Neutrophil (primary cell): Measurements from ENCODE around the gene MINDY3.
"Not testable (repeated sequence)": the region's sequence is repeated elsewhere in the genome, so short reads cannot be mapped to it uniquely, and the experiment has no call there.

Experiments
- H3K27ac ChIP-seq: fragments of 200-600 bp; sonication (generic); 2 replicates; pipeline ENCODE4 v1.5.1; 2016; ENCODE audit warnings: mild to moderate bottlenecking, moderate library complexity
- H3K27me3 ChIP-seq: fragments of 200-600 bp; sonication (generic); 2 replicates; pipeline ENCODE4 v1.6.0; 2016; ENCODE audit warnings: mild to moderate bottlenecking
- H3K36me3 ChIP-seq: fragments of 200-600 bp; sonication (generic); 2 replicates; pipeline ENCODE4 v1.5.1; 2017
- H3K4me1 ChIP-seq, 2 experiments: fragments of 200-600 bp in 1 of 2; sonication (generic) in 1 of 2; 1 replicate in 1 of 2; 2 replicates in 1 of 2; pipeline versions ENCODE4 v1.5.1 to v1.6.1; 2013 to 2016; ENCODE audit warnings: low read depth in 1 of 2, low read length in 1 of 2, mild to moderate bottlenecking in 1 of 2, moderate library complexity in 1 of 2; ENCODE audit not compliant: control insufficient read depth in 1 of 2, insufficient read depth in 1 of 2
- H3K4me3 ChIP-seq, 2 experiments: fragments of 200-600 bp in 1 of 2; sonication (generic) in 1 of 2; 1 replicate in 1 of 2; 2 replicates in 1 of 2; pipeline ENCODE4 v1.5.1; 2013 to 2016; ENCODE audit warnings: low read depth in 1 of 2, low read length in 1 of 2, mild to moderate bottlenecking in 1 of 2, moderate library complexity in 1 of 2
- H3K9me3 ChIP-seq: fragments of 200-600 bp; sonication (generic); 2 replicates; pipeline ENCODE4 v1.5.1; 2016
- TF ChIP-seq, protein P1 (sequence below): fragments of 200-600 bp; sonication (generic); IDR thresholded peaks from 2 replicates; pipeline ENCODE4 v1.5.1; 2016; ENCODE audit warnings: antibody characterized with exemption

The MINDY3 gene

DNA sequence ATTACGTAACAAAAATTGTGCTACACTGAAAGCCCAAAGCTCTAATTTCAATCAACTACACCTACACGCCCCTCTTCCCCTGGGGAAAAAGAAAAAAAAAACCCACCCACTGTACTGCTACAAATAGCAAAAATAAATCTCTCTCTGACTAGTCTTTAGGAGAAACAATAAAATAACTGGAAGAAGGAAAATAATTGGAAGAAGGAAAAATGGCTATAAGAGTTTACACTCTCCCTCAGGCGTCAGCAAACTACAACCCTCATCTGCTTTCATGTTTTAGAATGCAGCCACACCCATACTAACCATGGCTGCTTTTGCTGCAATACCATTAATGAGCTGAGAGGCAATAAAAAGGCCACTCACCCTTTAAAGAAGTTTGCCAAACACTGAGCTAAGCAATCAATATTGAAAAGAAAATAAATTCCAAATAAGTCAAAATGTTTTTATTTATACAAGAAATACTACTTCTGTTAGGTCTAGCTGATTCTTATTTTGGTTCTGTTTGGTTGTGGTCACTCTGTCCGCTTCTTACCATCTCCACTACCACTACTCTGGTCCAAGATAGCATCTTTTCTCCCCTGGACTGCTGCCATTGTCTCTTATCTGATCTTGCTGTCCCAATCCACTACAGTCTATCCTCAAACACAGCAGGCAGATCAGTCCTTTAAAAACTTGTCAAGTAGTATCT, 3.8 kb downstream of the MINDY3 start:
- Histone ChIP-seq H3K4me3 (no peak overlapping the region), H3K27me3 (no peaks in the 10 kb centered on the region), H3K36me3 (no peaks in the 10 kb centered on the region), H3K27ac (no peak overlapping the region), H3K9me3 (no peaks in the 10 kb centered on the region), H3K4me1 (peaks cover 23 to 32% of the 10 kb centered on the region in 2 experiments)
- TF ChIP-seq, protein P1, sequence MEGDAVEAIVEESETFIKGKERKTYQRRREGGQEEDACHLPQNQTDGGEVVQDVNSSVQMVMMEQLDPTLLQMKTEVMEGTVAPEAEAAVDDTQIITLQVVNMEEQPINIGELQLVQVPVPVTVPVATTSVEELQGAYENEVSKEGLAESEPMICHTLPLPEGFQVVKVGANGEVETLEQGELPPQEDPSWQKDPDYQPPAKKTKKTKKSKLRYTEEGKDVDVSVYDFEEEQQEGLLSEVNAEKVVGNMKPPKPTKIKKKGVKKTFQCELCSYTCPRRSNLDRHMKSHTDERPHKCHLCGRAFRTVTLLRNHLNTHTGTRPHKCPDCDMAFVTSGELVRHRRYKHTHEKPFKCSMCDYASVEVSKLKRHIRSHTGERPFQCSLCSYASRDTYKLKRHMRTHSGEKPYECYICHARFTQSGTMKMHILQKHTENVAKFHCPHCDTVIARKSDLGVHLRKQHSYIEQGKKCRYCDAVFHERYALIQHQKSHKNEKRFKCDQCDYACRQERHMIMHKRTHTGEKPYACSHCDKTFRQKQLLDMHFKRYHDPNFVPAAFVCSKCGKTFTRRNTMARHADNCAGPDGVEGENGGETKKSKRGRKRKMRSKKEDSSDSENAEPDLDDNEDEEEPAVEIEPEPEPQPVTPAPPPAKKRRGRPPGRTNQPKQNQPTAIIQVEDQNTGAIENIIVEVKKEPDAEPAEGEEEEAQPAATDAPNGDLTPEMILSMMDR, result no peak

DNA sequence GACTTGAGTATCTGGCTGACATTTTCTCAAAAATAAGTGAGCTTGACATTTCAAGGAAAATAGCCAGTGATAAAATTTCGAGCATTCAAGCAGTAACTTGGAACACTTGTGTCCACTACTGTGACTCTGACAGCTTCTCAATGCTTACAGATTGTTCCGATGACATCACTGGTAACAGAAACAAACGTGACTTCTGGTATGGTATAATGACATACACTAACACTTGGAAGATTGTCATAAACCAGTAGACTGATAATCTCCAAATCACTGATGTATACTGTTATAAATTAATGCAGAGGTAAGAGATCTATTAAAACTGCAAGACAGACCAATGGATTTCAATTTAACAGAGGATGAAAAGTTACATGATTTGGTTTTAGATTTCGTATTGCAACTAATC, 6.5 kb downstream of the MINDY3 start:
- Histone ChIP-seq H3K9me3 (no peaks in the 10 kb centered on the region), H3K36me3 (no peaks in the 10 kb centered on the region), H3K27me3 (no peaks in the 10 kb centered on the region), H3K27ac (no peak overlapping the region), H3K4me1 (peaks cover 24 to 32% of the 10 kb centered on the region in 2 experiments), H3K4me3 (no peak overlapping the region)
- TF ChIP-seq, protein P1, result no peak

- peaks cover 17 to 24% of the 10 kb centered on the region in 2 experiments for H3K4me1 ChIP-seq
- no peak overlapping the region for H3K4me3 ChIP-seq
- TF ChIP-seq, protein P1, result no peak
- H3K36me3 ChIP-seq, result no peaks in the 10 kb centered on the region
- H3K9me3 ChIP-seq, result no peaks in the 10 kb centered on the region
- no peaks in the 10 kb centered on the region for H3K27me3 ChIP-seq
- H3K27ac ChIP-seq, result peak overlapping the region; percentile 48
Observed at GRCh38 chr10:15852111-15852557, 8.2 kb downstream of the MINDY3 start.

DNA sequence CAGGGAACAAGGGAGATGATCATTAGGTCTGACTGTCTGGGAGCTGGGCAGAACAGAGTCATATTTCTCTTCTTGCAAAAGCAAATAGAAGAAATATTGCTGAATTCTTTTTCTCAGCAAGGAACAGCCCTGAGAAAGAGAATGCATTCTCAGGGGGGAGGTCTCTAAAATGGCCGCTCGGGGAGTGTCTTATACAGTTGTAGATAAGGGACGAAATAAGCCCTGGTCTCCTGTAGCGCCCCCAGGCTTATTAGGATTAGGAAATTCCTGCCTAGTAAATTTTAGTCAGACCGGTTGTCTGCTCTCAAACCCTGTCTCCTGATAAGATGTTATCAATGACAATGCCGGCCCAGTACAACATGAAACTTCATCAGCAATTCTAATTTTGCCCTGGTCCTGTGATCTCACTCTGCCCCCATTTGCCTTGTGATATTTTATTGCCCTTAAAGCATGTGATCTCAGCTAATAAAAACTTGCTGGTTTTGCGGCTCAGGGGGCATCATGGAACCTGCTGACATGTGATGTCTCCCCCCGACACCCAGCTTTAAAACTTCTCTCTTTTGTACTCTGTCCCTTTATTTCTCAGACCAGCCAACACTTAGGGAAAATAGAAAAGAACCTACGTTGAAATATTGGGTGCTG, 9.8 kb downstream of the MINDY3 start:
- H3K4me3 ChIP-seq, H3K27me3 ChIP-seq, H3K9me3 ChIP-seq, H3K36me3 ChIP-seq: not testable (repeated sequence)
- H3K4me1 ChIP-seq, result peaks cover 17 to 30% of the 10 kb centered on the region in 2 experiments
- peak overlapping the region; percentile 71 for H3K27ac ChIP-seq

- H3K4me1 ChIP-seq, result peaks cover 17 to 30% of the 10 kb centered on the region in 2 experiments
- peak overlapping the region; percentile 71 for H3K27ac ChIP-seq
- no peak overlapping the region for H3K4me3 ChIP-seq
- H3K36me3 ChIP-seq, result no peaks in the 10 kb centered on the region
- H3K9me3 ChIP-seq, result no peaks in the 10 kb centered on the region
- TF ChIP-seq, protein P1, result no peak
- H3K27me3 ChIP-seq, result no peaks in the 10 kb centered on the region
Observed at GRCh38 chr10:15849316-15849715, 11.0 kb downstream of the MINDY3 start.

- Histone ChIP-seq H3K27ac (no peak overlapping the region), H3K4me1 (peaks cover 25 to 42% of the 10 kb centered on the region in 2 experiments), H3K27me3 (no peaks in the 10 kb centered on the region)
Observed at GRCh38 chr10:15847481-15847880, 12.8 kb downstream of the MINDY3 start.

More at GRCh38 chr10:15847481-15847880, 12.8 kb downstream of the MINDY3 start:
- TF ChIP-seq, protein P1, result no peak
- H3K4me3 ChIP-seq, result no peak overlapping the region
- H3K36me3 ChIP-seq, result no peaks in the 10 kb centered on the region
- no peaks in the 10 kb centered on the region for H3K9me3 ChIP-seq
